ENCODE results near the gene SLC38A7.
"Not testable (repeated sequence)": the region's sequence is repeated elsewhere in the genome, so short reads cannot be mapped to it uniquely, and the experiment has no call there.

The SLC38A7 gene

GRCh38 chr16:58637021-58637420 is 47.5 kb downstream of the SLC38A7 start:
- H3K4me1 Mint-ChIP-seq, DNase-seq, H3K4me3 Mint-ChIP-seq, CTCF ChIA-PET, H3K9me3 Mint-ChIP-seq, H3K36me3 Mint-ChIP-seq, H3K27ac Mint-ChIP-seq: not testable (repeated sequence)
- peaks cover 26% of the 10 kb centered on the region for H3K27me3 Mint-ChIP-seq

- CTCF ChIA-PET, result interaction anchor here (0.5 kb wide), 1 partner anchor 121 kb away, joined by 4 read pairs; no protein-coding TSS in a partner anchor
- Mint-ChIP-seq H3K36me3 (no peaks in the 10 kb centered on the region), H3K4me1 (peaks cover 7% of the 10 kb centered on the region), H3K9me3 (no peaks in the 10 kb centered on the region), H3K27ac (no peak overlapping the region), H3K27me3 (peaks cover 25% of the 10 kb centered on the region), H3K4me3 (no peak overlapping the region)
- DNase-seq, result no peak
These were observed 48.1 kb downstream of the SLC38A7 start for GRCh38 chr16:58636466-58636865.

DNA sequence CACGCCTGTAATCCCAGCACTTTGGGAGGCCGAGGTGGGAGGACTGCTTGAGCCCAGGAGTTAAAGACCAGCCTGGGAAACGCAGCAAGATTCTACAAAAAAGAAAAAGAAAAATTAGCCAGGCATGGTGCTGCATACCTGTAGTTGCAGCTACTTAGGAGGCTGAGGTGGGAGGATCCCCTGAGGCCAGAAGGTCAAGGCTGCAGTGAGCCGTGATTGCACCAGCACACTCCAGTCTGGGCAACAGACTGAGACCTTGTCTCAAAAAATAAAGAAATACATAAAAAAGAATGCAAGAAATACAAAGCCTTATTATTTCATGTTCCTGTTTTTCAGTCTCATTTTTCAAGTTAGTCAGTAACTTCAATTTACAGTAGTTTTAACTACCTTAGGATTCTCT is 49.1 kb downstream of the SLC38A7 start:
- no peaks in the 10 kb centered on the region for H3K36me3 Mint-ChIP-seq
- H3K27me3 Mint-ChIP-seq, result peaks cover 21% of the 10 kb centered on the region
- CTCF ChIA-PET, result no interaction called here
- DNase-seq, result no peak
- H3K4me1 Mint-ChIP-seq, result peaks cover 11% of the 10 kb centered on the region
- H3K9me3 Mint-ChIP-seq, result no peaks in the 10 kb centered on the region
- H3K27ac Mint-ChIP-seq, result no peak overlapping the region
- H3K4me3 Mint-ChIP-seq, result no peak overlapping the region

- CTCF ChIA-PET, result no interaction called here
- peaks cover 4% of the 10 kb centered on the region for H3K36me3 Mint-ChIP-seq
- no peak for DNase-seq
- H3K27me3 Mint-ChIP-seq, result peaks cover 21% of the 10 kb centered on the region
- H3K4me1 Mint-ChIP-seq, result peaks cover 14% of the 10 kb centered on the region
- no peak overlapping the region for H3K27ac Mint-ChIP-seq
- no peak overlapping the region for H3K4me3 Mint-ChIP-seq
- no peaks in the 10 kb centered on the region for H3K9me3 Mint-ChIP-seq
These were observed 50.2 kb downstream of the SLC38A7 start for GRCh38 chr16:58634265-58634802.

DNA sequence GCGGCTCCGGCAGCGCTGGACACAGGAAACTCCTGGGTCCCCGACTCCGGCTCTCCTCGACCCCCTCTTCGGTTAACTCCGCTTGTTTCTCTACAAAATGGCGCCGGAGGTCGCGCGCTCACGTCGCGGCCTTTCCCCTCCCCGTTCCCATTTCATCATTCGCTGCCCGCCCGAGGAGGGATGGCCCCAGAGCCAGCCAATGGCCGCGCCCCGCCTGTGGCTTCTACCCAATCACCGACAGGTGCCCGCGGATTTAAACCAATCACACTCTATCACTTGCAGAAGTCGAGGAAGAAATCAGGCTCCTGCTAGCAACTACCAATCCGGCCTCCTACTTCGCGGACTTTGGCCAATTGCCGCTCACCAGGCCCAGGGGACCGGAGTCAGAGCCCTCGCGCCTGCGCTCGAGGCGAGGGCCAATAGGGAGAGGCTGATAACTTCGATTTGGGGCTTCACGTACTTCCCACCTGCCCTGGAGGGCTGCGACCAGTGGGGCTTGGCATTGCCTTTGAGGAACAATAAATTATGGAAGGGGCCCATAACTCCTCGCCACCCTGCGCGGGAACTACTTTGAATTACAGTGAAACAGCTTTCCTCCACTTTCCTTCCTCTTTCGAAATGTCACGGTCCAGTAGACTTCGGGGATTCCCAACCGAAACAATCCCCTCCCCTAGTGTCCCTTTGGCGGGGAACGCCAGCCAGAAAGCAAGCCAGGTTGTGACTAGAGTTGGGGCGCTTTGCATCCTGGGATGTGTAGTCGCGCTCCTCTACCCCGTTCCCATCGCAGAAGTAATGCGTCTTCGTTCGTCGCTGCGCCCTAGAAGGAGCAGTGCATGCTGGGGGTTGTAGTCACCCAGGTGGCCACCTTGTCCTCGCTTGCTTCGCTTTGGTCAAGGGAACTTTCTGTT is 54.6 kb downstream of the SLC38A7 start, which contains the start of gene CNOT1:
Gene CNOT1, minus strand, starts transcription at position 94 of the 908 bp plus-strand sequence. CDS start 30,489 bp downstream, outside the sequence.
- H3K27ac Mint-ChIP-seq, result peak within 1 kb of the TSS; percentile 100
- H3K9me3 Mint-ChIP-seq, result no peaks in the 10 kb centered on the region
- CTCF ChIA-PET, result interaction anchor here (0.6 to 1.4 kb wide), 2 partner anchors 50 to 115 kb away, joined by 3 read pairs; no protein-coding TSS in a partner anchor
- peak; percentile 99 for DNase-seq
- H3K27me3 Mint-ChIP-seq, result peaks cover 9% of the 10 kb centered on the region
- peak within 1 kb of the TSS; percentile 100 for H3K4me3 Mint-ChIP-seq
- H3K36me3 Mint-ChIP-seq, result peaks cover 13% of the 10 kb centered on the region
- peaks cover 30% of the 10 kb centered on the region for H3K4me1 Mint-ChIP-seq

- Mint-ChIP-seq H3K9me3 (no peaks in the 10 kb centered on the region), H3K27ac (peak overlapping the region; percentile 100), H3K27me3 (peaks cover under 1% of the 10 kb centered on the region), H3K4me1 (peaks cover 30% of the 10 kb centered on the region), H3K36me3 (peaks cover 21% of the 10 kb centered on the region), H3K4me3 (peak overlapping the region; percentile 100)
- CTCF ChIA-PET, result interaction anchor here (1.4 kb wide), 1 partner anchor 114 kb away, joined by 3 read pairs; no protein-coding TSS in a partner anchor
- peak; percentile 77 for DNase-seq
These were observed 55.5 kb downstream of the SLC38A7 start for GRCh38 chr16:58628845-58629732.

- CTCF ChIA-PET, result no interaction called here
- H3K4me3 Mint-ChIP-seq, result no peak overlapping the region
- no peak for DNase-seq
- peaks cover 44% of the 10 kb centered on the region for H3K36me3 Mint-ChIP-seq
- H3K9me3 Mint-ChIP-seq, result no peaks in the 10 kb centered on the region
- H3K27me3 Mint-ChIP-seq, result no peaks in the 10 kb centered on the region
- H3K4me1 Mint-ChIP-seq, result peaks cover 21% of the 10 kb centered on the region
- H3K27ac Mint-ChIP-seq, result peak overlapping the region; percentile 55
These were observed 60.4 kb downstream of the SLC38A7 start for GRCh38 chr16:58624209-58624608.

DNA sequence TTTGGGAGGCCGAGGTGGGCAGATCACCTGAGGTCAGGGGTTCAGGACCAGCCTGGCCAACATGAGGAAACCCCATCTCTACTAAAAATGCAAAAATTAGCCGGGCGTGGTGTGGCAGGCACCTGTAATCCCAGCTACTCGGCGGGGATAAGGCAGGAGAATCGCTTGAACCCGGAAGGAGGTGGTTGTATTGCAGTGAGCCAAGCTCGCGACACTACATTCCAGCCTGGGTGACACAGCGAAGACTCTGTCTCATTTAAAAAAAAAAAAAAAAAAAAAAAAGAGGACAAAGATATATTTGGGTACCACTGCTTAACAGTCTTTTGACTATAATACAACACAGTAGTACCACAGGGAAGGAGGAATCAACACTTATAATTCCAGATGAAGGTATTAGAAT is 64.2 kb downstream of the SLC38A7 start:
- no peak for DNase-seq
- H3K27ac Mint-ChIP-seq, result no peak overlapping the region
- H3K36me3 Mint-ChIP-seq, result peaks cover 44% of the 10 kb centered on the region
- H3K27me3 Mint-ChIP-seq, result no peaks in the 10 kb centered on the region
- CTCF ChIA-PET, result no interaction called here
- H3K9me3 Mint-ChIP-seq, result no peaks in the 10 kb centered on the region
- peaks cover 9% of the 10 kb centered on the region for H3K4me1 Mint-ChIP-seq
- no peak overlapping the region for H3K4me3 Mint-ChIP-seq

DNA sequence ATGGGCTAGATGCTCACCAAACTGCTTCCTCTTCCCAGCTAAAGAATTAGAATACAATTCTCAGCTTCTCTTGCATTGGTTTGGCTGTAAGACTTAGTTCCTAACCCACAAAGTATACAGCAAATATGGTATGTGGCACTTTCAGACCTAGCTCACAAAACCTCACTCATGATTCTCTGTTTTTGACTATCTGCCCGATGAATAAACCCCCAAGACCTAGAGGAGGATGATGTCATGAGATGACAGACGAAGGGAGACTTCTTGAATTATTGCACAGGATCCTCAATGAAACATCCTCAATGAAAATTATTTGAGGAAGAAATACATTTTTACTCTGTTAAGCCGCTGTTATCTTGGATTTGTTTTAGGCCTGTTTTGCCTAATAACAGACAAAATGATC is 69.3 kb downstream of the SLC38A7 start:
- peaks cover 27% of the 10 kb centered on the region for H3K36me3 Mint-ChIP-seq
- no peak overlapping the region for H3K27ac Mint-ChIP-seq
- DNase-seq, result no peak
- H3K27me3 Mint-ChIP-seq, result no peaks in the 10 kb centered on the region
- CTCF ChIA-PET, result no interaction called here
- peaks cover 13% of the 10 kb centered on the region for H3K4me1 Mint-ChIP-seq
- H3K9me3 Mint-ChIP-seq, result no peaks in the 10 kb centered on the region
- no peak overlapping the region for H3K4me3 Mint-ChIP-seq

Data from activated naive CD4-positive, alpha-beta T cell treated with anti-CD3 and anti-CD28 coated beads, Interleukin-2, amount 10 ng/mL, durations not matched to agents 7 days and 5 days (primary cell).